HCT116 (cell line): ENCODE data around the gene SIL1. TPM values are rescaled to one million over a fixed set of nuclear protein-coding genes. Genes with fewer than 3 reads are reported as not detected.

Experiments
- ATAC-seq: fragments of 200-7000 bp; cut with Tn5 transposase; 2 replicates; pipeline ENCODE4 v1.9.1; 2020; ENCODE audit warnings: mild to moderate bottlenecking, moderate library complexity
- BruUV-seq: library from RNA; stranded (reverse); fragments of 400-500 nt; replicated peaks from 2 replicates; lab custom pipeline; 2021; lab: Mats Ljungman, UMichigan
- CTCF ChIA-PET: fragments of 300-600 bp; sonication (Branson Sonifier 250); formaldehyde crosslinking; loops from one replicate; lab custom pipeline; 2021; ENCODE audit warnings: antibody characterized with exemption; lab: Charles Lee
- POLR2A ChIA-PET: fragments of 300-600, 350-600 bp; sonication (Branson Sonifier 250); formaldehyde crosslinking; loops from one replicate; lab custom pipeline; 2021; ENCODE audit warnings: antibody characterized with exemption; lab: Charles Lee
- RAD21 ChIA-PET, 2 experiments: fragments of 300-600 bp; sonication (Branson Sonifier 250); formaldehyde crosslinking; loops; one replicate each; lab custom pipeline; 2023; ENCODE audit warnings: low total read pairs in 2 of 2; ENCODE audit not compliant: uncharacterized antibody in 2 of 2, unreplicated experiment in 2 of 2, low non-redundant PET in 1 of 2; lab: Charles Lee
- DNase-seq: peaks from one replicate; pipeline ENCODE4 v3.0.0-alpha.2; 2010; ENCODE audit warnings: low read depth, low spot score
- H2AFZ ChIP-seq: fragments of 200-600 bp; shearing (Covaris generic), sonication (generic); 2 replicates; pipeline ENCODE4 v1.6.1; 2017; ENCODE audit warnings: low read depth, mixed run types, mixed read lengths, antibody characterized with exemption, low read length; ENCODE audit not compliant: poor library complexity, severe bottlenecking
- H3K27ac ChIP-seq: 2 replicates; pipeline ENCODE4 v1.5.1; 2012; ENCODE audit warnings: low read depth, low read length
- H3K27me3 ChIP-seq: fragments of 200-600 bp; sonication (generic); 2 replicates; pipeline ENCODE4 v1.6.1; 2016; ENCODE audit warnings: mixed run types, low read length, mixed read lengths; ENCODE audit not compliant: insufficient read depth
- H3K36me3 ChIP-seq, 2 experiments: fragments of 200-500 bp in 1 of 2; fragments of 200-600 bp in 1 of 2; sonication (Bioruptor generic) in 1 of 2; sonication (generic) in 1 of 2; 2 replicates each; pipeline versions ENCODE4 v1.5.1 to v1.6.1; 2014 to 2016; ENCODE audit warnings: low read length in 2 of 2, inconsistent platforms in 1 of 2, mixed read lengths in 1 of 2, mixed run types in 1 of 2; ENCODE audit not compliant: insufficient read depth in 2 of 2, control insufficient read depth in 1 of 2
- H3K4me1 ChIP-seq, 2 experiments: fragments of 200-600 bp in 1 of 2; sonication (generic) in 1 of 2; 2 replicates each; pipeline versions ENCODE4 v1.5.1 to v1.6.1; 2012 to 2017; ENCODE audit warnings: low read length in 2 of 2, inconsistent platforms in 1 of 2, mild to moderate bottlenecking in 1 of 2, mixed read lengths in 1 of 2, mixed run types in 1 of 2, moderate library complexity in 1 of 2; ENCODE audit not compliant: insufficient read depth in 2 of 2, control insufficient read depth in 1 of 2
- H3K4me2 ChIP-seq: fragments of 200-600 bp; sonication (generic); 2 replicates; pipeline ENCODE4 v1.6.1; 2017; ENCODE audit warnings: mixed run types, low read length, mixed read lengths
- H3K4me3 ChIP-seq, 2 experiments: fragments of 200-600 bp in 1 of 2; sonication (generic) in 1 of 2; replicated peaks in 1 of 2; 2 replicates each; pipeline ENCODE4 v1.5.1; 2011 to 2016; ENCODE audit warnings: low read length in 2 of 2, control low read depth in 1 of 2, low read depth in 1 of 2, mild to moderate bottlenecking in 1 of 2, mixed read lengths in 1 of 2, mixed run types in 1 of 2
- H3K79me2 ChIP-seq: fragments of 200-600 bp; sonication (generic); 2 replicates; pipeline ENCODE4 v1.6.1; 2017; ENCODE audit warnings: mild to moderate bottlenecking, mixed run types, low read length, moderate library complexity, mixed read lengths; ENCODE audit not compliant: insufficient read depth
- H3K9ac ChIP-seq: fragments of 200-600 bp; sonication (generic); 2 replicates; pipeline ENCODE4 v1.6.1; 2016; ENCODE audit warnings: low read length, mixed read lengths
- H3K9me2 ChIP-seq: fragments of 200-600 bp; sonication (generic), shearing (Covaris generic); 2 replicates; pipeline ENCODE4 v1.6.1; 2017; ENCODE audit warnings: mixed run types, mild to moderate bottlenecking, moderate library complexity; ENCODE audit not compliant: insufficient read depth
- H3K9me3 ChIP-seq, 2 experiments: fragments of 200-500 bp in 1 of 2; fragments of 200-600 bp in 1 of 2; sonication (Bioruptor generic) in 1 of 2; sonication (generic) in 1 of 2; 2 replicates each; pipeline ENCODE4 v1.6.1; 2014 to 2017; ENCODE audit warnings: low read length in 2 of 2, mixed read lengths in 2 of 2, inconsistent platforms in 1 of 2, low read depth in 1 of 2, mild to moderate bottlenecking in 1 of 2, mixed run types in 1 of 2, moderate library complexity in 1 of 2; ENCODE audit not compliant: control insufficient read depth in 1 of 2, insufficient read depth in 1 of 2
- H4K20me1 ChIP-seq: fragments of 200-600 bp; sonication (generic), shearing (Covaris generic); 2 replicates; pipeline ENCODE4 v1.6.1; 2017; ENCODE audit warnings: mixed run types, mild to moderate bottlenecking, moderate library complexity; ENCODE audit not compliant: insufficient read depth
- CEBPB ChIP-seq: IDR thresholded peaks from 2 replicates; pipeline ENCODE4 v1.6.1; 2012; ENCODE audit warnings: low read depth
- EGR1 ChIP-seq: IDR thresholded peaks from 2 replicates; pipeline ENCODE4 v1.6.1; 2012; ENCODE audit warnings: low read depth
- ELF1 ChIP-seq: IDR thresholded peaks from 2 replicates; pipeline ENCODE4 v1.6.1; 2012; ENCODE audit warnings: low read depth, borderline replicate concordance
- EZH2 ChIP-seq: fragments of 200-600 bp; sonication (generic); IDR thresholded peaks from 2 replicates; pipeline ENCODE4 v1.6.1; 2017; ENCODE audit warnings: antibody characterized with exemption, mixed run types
- EZH2phosphoT487 ChIP-seq: fragments of 200-600 bp; IDR thresholded peaks from 2 replicates; pipeline ENCODE4 v1.6.1; 2018; ENCODE audit warnings: antibody characterized with exemption, borderline replicate concordance
- JUND ChIP-seq: IDR thresholded peaks from 2 replicates; pipeline ENCODE4 v1.6.1; 2012
- POLR2A ChIP-seq: IDR thresholded peaks from 2 replicates; pipeline ENCODE4 v1.7.0; 2011; ENCODE audit warnings: borderline replicate concordance; ENCODE audit not compliant: insufficient read depth, insufficient read length; ENCODE audit errors: extremely low read depth
- POLR2AphosphoS5 ChIP-seq: IDR thresholded peaks from 2 replicates; pipeline ENCODE4 v1.6.1; 2011; ENCODE audit warnings: mild to moderate bottlenecking, low read depth, low read length, moderate library complexity
- SIN3A ChIP-seq: IDR thresholded peaks from 2 replicates; pipeline ENCODE4 v1.6.1; 2012; ENCODE audit warnings: low read depth
- SP1 ChIP-seq: IDR thresholded peaks from 2 replicates; pipeline ENCODE4 v1.6.1; 2012; ENCODE audit warnings: low read depth
- SRF ChIP-seq: IDR thresholded peaks from 2 replicates; pipeline ENCODE4 v1.6.1; 2012; ENCODE audit warnings: low read depth
- YY1 ChIP-seq: IDR thresholded peaks from 2 replicates; pipeline ENCODE4 v1.6.1; 2011; ENCODE audit warnings: low read length, low read depth, moderate library complexity, mild to moderate bottlenecking; ENCODE audit not compliant: insufficient replicate concordance; ENCODE audit errors: extremely low read depth
- ZFX ChIP-seq: fragments of 450-650 bp; IDR thresholded peaks from 2 replicates; pipeline ENCODE4 v1.6.1; 2017
- ZNF274 ChIP-seq: fragments of 200-500 bp; sonication (Bioruptor generic); IDR thresholded peaks from 2 replicates; pipeline ENCODE4 v1.6.1; 2014; ENCODE audit warnings: mild to moderate bottlenecking, low read depth, low read length, inconsistent platforms
- intact Hi-C: fragments of 100-400 bp; cut with micrococcal nuclease; formaldehyde crosslinking; loops from 2 replicates; pipeline ENCODE4 v1.10.0; 2022
- total RNA-seq: library from RNA; stranded (reverse); gene quantifications from one replicate; pipeline ENCODE4 v1.2.1, GENCODE V29; 2021; ENCODE audit not compliant: unreplicated experiment
- TF ChIP-seq, protein P1 (sequence below): IDR thresholded peaks from 2 replicates; pipeline ENCODE4 v1.6.1; 2012; ENCODE audit warnings: low read depth
- TF ChIP-seq, protein P2 (sequence below), 3 experiments: fragments of 200-600 bp in 1 of 3; sonication (generic) in 1 of 3; IDR thresholded peaks in 2 of 3; conservative IDR thresholded peaks in 1 of 3; 2 replicates each; pipeline ENCODE4 v1.5.1; 2012 to 2017; ENCODE audit warnings: low read depth in 2 of 3, low read length in 2 of 3, antibody characterized with exemption in 1 of 3, borderline replicate concordance in 1 of 3, control low read depth in 1 of 3, mild to moderate bottlenecking in 1 of 3, mixed read lengths in 1 of 3, mixed run types in 1 of 3, moderate library complexity in 1 of 3; ENCODE audit not compliant: insufficient read depth in 1 of 3

SIL1 gene
- total RNA-seq, 1 experiment from 2014 or later, result 34.0 TPM

DNA sequence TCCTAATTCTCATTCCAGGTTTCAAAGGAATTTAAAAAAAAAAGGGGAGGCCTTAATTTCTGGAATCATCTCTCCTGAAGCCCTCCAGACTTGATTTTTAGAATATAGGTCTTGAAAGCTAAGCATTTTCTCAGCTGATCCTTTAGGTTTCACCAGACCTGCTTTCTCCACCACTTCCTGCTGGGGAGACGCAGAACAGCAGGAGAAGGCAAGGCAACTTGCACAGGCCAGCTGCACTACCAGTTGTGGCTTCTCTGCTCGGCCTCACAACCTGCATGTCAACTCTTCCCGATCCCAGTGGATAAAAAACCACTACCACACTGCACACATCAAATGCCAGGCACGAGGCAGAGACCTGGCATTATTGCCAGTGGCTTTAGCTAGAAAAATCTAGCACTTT is 119.8 kb downstream of the SIL1 start:
- H3K79me2 ChIP-seq, result no peaks in the 10 kb centered on the region
- CTCF ChIA-PET, result no interaction called here
- no peak overlapping the region for H3K9ac ChIP-seq
- no peak overlapping the region for H3K4me3 ChIP-seq
- no peaks in the 10 kb centered on the region for H3K9me3 ChIP-seq
- H3K4me2 ChIP-seq, result no peak overlapping the region
- H4K20me1 ChIP-seq, result no peaks in the 10 kb centered on the region
- ATAC-seq (no peak), DNase-seq (no peak)
- intact Hi-C loops, result no loop called here
- no peak for TF ChIP-seq ZFX
- TF ChIP-seq CEBPB, result no peak
- TF ChIP-seq ZNF274, result no peak
- no peak for TF ChIP-seq JUND
- TF ChIP-seq YY1, result no peak
- TF ChIP-seq SIN3A, result no peak
- TF ChIP-seq EZH2, result no peak
- no peak for TF ChIP-seq ELF1
- TF ChIP-seq EZH2phosphoT487, result no peak
- no peaks in the 10 kb centered on the region for H3K4me1 ChIP-seq
- H3K36me3 ChIP-seq, result no peaks in the 10 kb centered on the region
- no peaks in the 10 kb centered on the region for H3K9me2 ChIP-seq
- H3K27ac ChIP-seq, result no peak overlapping the region
- H2AFZ ChIP-seq, result no peak overlapping the region
- POLR2A ChIA-PET, result no interaction called here
- RAD21 ChIA-PET, result no interaction called here
- no TSS peak for BruUV-seq
- no peaks in the 10 kb centered on the region for H3K27me3 ChIP-seq

DNA sequence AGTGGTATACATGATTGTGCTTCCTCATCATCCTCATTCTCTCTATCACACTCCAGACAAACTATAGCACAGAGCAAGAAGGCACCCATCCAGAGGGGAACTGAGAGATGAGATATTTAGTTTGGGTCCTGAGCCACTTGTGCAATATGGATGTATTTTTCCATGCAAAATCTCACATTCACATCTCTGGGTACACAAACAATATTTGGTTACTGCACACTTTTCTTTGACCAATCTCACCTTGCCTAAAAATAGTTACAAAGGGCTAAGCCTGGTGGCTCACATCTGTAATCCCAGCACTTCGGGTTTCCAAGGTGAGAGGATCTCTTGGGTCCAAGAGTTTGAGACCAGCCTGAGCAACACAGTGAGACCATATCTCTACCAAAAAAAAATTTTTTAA is 120.3 kb downstream of the SIL1 start:
- no peak overlapping the region for H2AFZ ChIP-seq
- H3K4me3 ChIP-seq, result no peak overlapping the region
- POLR2A ChIA-PET, result no interaction called here
- RAD21 ChIA-PET, result no interaction called here
- no peaks in the 10 kb centered on the region for H3K79me2 ChIP-seq
- intact Hi-C loops, result no loop called here
- H3K9ac ChIP-seq, result no peak overlapping the region
- no peaks in the 10 kb centered on the region for H3K9me2 ChIP-seq
- no peaks in the 10 kb centered on the region for H3K27me3 ChIP-seq
- DNase-seq, result no peak
- ATAC-seq, result no peak
- H3K36me3 ChIP-seq, result no peaks in the 10 kb centered on the region
- BruUV-seq, result no TSS peak
- H3K9me3 ChIP-seq, result no peaks in the 10 kb centered on the region
- CTCF ChIA-PET, result no interaction called here
- no peaks in the 10 kb centered on the region for H4K20me1 ChIP-seq
- no peak overlapping the region for H3K27ac ChIP-seq
- H3K4me2 ChIP-seq, result no peak overlapping the region
- H3K4me1 ChIP-seq, result no peaks in the 10 kb centered on the region
- no peak for TF ChIP-seq SRF
- no peak for TF ChIP-seq ZFX
- no peak for TF ChIP-seq SP1
- no peak for TF ChIP-seq EZH2phosphoT487
- TF ChIP-seq, protein P1, sequence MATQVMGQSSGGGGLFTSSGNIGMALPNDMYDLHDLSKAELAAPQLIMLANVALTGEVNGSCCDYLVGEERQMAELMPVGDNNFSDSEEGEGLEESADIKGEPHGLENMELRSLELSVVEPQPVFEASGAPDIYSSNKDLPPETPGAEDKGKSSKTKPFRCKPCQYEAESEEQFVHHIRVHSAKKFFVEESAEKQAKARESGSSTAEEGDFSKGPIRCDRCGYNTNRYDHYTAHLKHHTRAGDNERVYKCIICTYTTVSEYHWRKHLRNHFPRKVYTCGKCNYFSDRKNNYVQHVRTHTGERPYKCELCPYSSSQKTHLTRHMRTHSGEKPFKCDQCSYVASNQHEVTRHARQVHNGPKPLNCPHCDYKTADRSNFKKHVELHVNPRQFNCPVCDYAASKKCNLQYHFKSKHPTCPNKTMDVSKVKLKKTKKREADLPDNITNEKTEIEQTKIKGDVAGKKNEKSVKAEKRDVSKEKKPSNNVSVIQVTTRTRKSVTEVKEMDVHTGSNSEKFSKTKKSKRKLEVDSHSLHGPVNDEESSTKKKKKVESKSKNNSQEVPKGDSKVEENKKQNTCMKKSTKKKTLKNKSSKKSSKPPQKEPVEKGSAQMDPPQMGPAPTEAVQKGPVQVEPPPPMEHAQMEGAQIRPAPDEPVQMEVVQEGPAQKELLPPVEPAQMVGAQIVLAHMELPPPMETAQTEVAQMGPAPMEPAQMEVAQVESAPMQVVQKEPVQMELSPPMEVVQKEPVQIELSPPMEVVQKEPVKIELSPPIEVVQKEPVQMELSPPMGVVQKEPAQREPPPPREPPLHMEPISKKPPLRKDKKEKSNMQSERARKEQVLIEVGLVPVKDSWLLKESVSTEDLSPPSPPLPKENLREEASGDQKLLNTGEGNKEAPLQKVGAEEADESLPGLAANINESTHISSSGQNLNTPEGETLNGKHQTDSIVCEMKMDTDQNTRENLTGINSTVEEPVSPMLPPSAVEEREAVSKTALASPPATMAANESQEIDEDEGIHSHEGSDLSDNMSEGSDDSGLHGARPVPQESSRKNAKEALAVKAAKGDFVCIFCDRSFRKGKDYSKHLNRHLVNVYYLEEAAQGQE, result no peak
- TF ChIP-seq POLR2AphosphoS5, result no peak
- TF ChIP-seq, protein P2, sequence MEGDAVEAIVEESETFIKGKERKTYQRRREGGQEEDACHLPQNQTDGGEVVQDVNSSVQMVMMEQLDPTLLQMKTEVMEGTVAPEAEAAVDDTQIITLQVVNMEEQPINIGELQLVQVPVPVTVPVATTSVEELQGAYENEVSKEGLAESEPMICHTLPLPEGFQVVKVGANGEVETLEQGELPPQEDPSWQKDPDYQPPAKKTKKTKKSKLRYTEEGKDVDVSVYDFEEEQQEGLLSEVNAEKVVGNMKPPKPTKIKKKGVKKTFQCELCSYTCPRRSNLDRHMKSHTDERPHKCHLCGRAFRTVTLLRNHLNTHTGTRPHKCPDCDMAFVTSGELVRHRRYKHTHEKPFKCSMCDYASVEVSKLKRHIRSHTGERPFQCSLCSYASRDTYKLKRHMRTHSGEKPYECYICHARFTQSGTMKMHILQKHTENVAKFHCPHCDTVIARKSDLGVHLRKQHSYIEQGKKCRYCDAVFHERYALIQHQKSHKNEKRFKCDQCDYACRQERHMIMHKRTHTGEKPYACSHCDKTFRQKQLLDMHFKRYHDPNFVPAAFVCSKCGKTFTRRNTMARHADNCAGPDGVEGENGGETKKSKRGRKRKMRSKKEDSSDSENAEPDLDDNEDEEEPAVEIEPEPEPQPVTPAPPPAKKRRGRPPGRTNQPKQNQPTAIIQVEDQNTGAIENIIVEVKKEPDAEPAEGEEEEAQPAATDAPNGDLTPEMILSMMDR (IDR thresholded peaks at IDR 0.05 in 2 of 3, conservative IDR thresholded peaks at IDR 0.05 in 1 of 3; ENCODE audit: borderline replicate concordance in 1 of 3, insufficient read depth in 1 of 3, low read depth in 2 of 3, low read length in 2 of 3), result no peak
- no peak for TF ChIP-seq JUND
- TF ChIP-seq SIN3A, result no peak
- TF ChIP-seq EGR1, result no peak
- no peak for TF ChIP-seq ZNF274
- no peak for TF ChIP-seq POLR2A
- no peak for TF ChIP-seq CEBPB
- no peak for TF ChIP-seq ELF1
